Right lobe of liver (tissue), 6 donors: Measurements from ENCODE around the gene FAAH2. TPM values are rescaled to one million over a fixed set of nuclear protein-coding genes. Genes with fewer than 3 reads are reported as not detected.
A peak's percentile ranks its signal among the peaks of the same experiment; 100 is the strongest.

Experiments
- ATAC-seq, 4 donors: fragments of 200-7000 bp; cut with Tn5 transposase; one replicate each; pipeline ENCODE4 v1.9.1; 2020; ENCODE audit warnings: mild to moderate bottlenecking in 4 of 4, moderate library complexity in 4 of 4
- DNase-seq, 3 donors: peaks; one replicate each; pipeline ENCODE4 v3.0.0-alpha.2; 2020
- H3K27ac ChIP-seq, 3 donors: fragments of 200-600 bp; one replicate each; pipeline ENCODE4 v1.8.0; 2022
- H3K27me3 ChIP-seq, 2 donors: fragments of 200-600 bp; one replicate each; pipeline ENCODE4 v1.8.0; 2022
- H3K36me3 ChIP-seq, 4 donors: fragments of 200-600 bp; sonication (generic) in 1 of 4; one replicate each; pipeline versions ENCODE4 v1.5.1 to v1.8.0; 2017 to 2022; ENCODE audit warnings: control low read depth in 1 of 4
- H3K4me1 ChIP-seq, 4 donors: fragments of 200-600 bp; sonication (generic) in 1 of 4; one replicate each; pipeline versions ENCODE4 v1.5.1 to v1.8.0; 2017 to 2022; ENCODE audit warnings: control low read depth in 1 of 4
- H3K4me3 ChIP-seq, 3 donors: fragments of 200-600 bp; one replicate each; pipeline ENCODE4 v1.8.0; 2022
- H3K9me3 ChIP-seq, 4 donors: fragments of 200-600 bp; sonication (generic) in 1 of 4; one replicate each; pipeline versions ENCODE4 v1.5.1 to v1.8.0; 2017 to 2022; ENCODE audit warnings: control low read depth in 1 of 4
- POLR2A ChIP-seq: fragments of 450-650 bp; IDR thresholded peaks from one replicate; pipeline ENCODE4 v1.6.1; 2017; ENCODE audit warnings: antibody characterized with exemption, mild to moderate bottlenecking
- WGBS: methylation state at CpG from one replicate; pipeline ENCODE4 v1.1.6; 2018; ENCODE audit warnings: low coverage, low lambda C conversion rate; ENCODE audit not compliant: insufficient coverage; ENCODE audit errors: missing lambda C conversion rate; 5-methylcytosine and 5-hydroxymethylcytosine counted together
- intact Hi-C, 2 donors: fragments of 100-400 bp; cut with DNase I; formaldehyde crosslinking; loops; one replicate each; pipeline versions ENCODE4 v1.11.2 to v1.14.1; 2022
- total RNA-seq, 6 experiments: library from RNA; depleted of rRNA in 2 of 6; stranded (reverse); fragments of >200 nt in 2 of 6; fragmentation: NEBNext Ultra II Directional in 3 of 6; extraction: Animal tissue kit (Norgen Biotek cat#: 25700) in 3 of 6; gene quantifications; one replicate each; pipeline versions ENCODE4 v1.1.0 to v1.2.4, GENCODE V29; 2016 to 2023
- TF ChIP-seq, protein P1 (sequence below), 4 donors: fragments of 200-600 bp in 3 of 4; fragments of 450-650 bp in 1 of 4; IDR thresholded peaks; one replicate each; pipeline versions ENCODE4 v1.5.1 to v1.8.0; 2016 to 2022; ENCODE audit warnings: antibody characterized with exemption in 4 of 4, mild to moderate bottlenecking in 2 of 4
- donor health status: DM: no; HTN: yes; CAD: no.
- donor health status: DM: no; HTN: no; CAD: no.
- donor health status: DM: no; HTN: no; CAD: no.
- donor health status: DM: no; HTN: yes; CAD: no.
- donor health status: DM: no; HTN: yes; CAD: no.

Gene FAAH2
- total RNA-seq, 6 experiments from 2014 or later: 6.9 to 19.7 (median 10.0) TPM

DNA sequence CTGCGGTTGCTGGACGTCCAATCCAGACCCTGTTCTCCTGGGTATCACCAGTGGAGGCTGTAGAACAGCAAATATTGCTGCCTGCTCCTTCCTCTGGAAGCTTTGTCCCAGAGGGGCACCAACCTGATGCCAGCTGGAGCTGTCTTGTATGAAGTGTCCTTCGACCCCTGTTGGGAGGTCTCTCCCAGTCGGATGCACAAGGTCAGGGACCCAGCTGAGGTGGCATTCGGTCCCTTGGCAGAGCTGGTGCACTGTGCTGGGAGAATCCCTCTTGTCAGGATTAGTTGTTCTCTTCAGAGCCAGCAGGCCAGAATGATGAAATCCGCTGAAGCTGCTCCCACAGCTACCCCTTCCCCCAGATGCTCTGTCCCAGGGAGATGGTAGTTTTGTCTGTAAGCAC lies 195.0 kb downstream of the FAAH2 start:
- no peak for TF ChIP-seq POLR2A
- TF ChIP-seq, protein P1, sequence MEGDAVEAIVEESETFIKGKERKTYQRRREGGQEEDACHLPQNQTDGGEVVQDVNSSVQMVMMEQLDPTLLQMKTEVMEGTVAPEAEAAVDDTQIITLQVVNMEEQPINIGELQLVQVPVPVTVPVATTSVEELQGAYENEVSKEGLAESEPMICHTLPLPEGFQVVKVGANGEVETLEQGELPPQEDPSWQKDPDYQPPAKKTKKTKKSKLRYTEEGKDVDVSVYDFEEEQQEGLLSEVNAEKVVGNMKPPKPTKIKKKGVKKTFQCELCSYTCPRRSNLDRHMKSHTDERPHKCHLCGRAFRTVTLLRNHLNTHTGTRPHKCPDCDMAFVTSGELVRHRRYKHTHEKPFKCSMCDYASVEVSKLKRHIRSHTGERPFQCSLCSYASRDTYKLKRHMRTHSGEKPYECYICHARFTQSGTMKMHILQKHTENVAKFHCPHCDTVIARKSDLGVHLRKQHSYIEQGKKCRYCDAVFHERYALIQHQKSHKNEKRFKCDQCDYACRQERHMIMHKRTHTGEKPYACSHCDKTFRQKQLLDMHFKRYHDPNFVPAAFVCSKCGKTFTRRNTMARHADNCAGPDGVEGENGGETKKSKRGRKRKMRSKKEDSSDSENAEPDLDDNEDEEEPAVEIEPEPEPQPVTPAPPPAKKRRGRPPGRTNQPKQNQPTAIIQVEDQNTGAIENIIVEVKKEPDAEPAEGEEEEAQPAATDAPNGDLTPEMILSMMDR (IDR thresholded peaks at IDR 0.05): no peak
- DNase-seq: no peak

DNA sequence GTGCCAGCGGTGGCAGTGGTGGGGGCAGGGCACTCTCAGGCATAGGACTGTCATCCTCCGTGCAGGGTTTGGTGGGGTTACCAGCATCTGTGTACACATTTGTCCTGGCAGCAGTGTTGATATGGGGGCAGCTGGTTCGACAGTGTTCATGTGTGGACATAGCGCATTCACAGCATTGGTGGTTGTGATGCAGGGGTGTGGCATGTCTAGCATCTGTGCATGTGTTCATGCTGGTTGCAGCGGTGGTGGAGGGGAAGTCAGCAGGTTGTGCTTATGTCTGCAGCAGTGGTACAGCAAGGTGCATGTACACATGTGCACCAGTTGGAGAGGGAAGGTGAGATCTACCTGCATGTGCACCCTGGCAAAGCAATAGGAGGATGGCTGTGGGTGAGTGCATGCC lies 230.0 kb downstream of the FAAH2 start:
- peaks cover 0 to under 1% (median 0%) of the 10 kb centered on the region in 4 donors for H3K9me3 ChIP-seq
- no peaks in the 10 kb centered on the region for H3K4me1 ChIP-seq
- no peak overlapping the region for H3K4me3 ChIP-seq
- no peaks in the 10 kb centered on the region for H3K27me3 ChIP-seq
- no peaks in the 10 kb centered on the region for H3K36me3 ChIP-seq
- TF ChIP-seq POLR2A: no peak
- TF ChIP-seq, protein P1 (IDR thresholded peaks at IDR 0.05): no peak
- WGBS: 60% methylated on average over 3 of the region's 5 CpGs
- DNase-seq (no peak), ATAC-seq (peak in 1 of 4 donors; percentile 11)
- no peak overlapping the region for H3K27ac ChIP-seq
- intact Hi-C loops: no loop called here

More for the DNA sequence above, 195.0 kb downstream of the FAAH2 start:
- no peaks in the 10 kb centered on the region for H3K4me1 ChIP-seq
- H3K36me3 ChIP-seq: no peaks in the 10 kb centered on the region
- no peak overlapping the region for H3K4me3 ChIP-seq
- no peak overlapping the region for H3K27ac ChIP-seq
- WGBS: 51% methylated on average over 3 of the region's 6 CpGs
- intact Hi-C loops: no loop called here
- no peaks in the 10 kb centered on the region for H3K9me3 ChIP-seq
- ATAC-seq: no peak
- H3K27me3 ChIP-seq: no peaks in the 10 kb centered on the region

DNA sequence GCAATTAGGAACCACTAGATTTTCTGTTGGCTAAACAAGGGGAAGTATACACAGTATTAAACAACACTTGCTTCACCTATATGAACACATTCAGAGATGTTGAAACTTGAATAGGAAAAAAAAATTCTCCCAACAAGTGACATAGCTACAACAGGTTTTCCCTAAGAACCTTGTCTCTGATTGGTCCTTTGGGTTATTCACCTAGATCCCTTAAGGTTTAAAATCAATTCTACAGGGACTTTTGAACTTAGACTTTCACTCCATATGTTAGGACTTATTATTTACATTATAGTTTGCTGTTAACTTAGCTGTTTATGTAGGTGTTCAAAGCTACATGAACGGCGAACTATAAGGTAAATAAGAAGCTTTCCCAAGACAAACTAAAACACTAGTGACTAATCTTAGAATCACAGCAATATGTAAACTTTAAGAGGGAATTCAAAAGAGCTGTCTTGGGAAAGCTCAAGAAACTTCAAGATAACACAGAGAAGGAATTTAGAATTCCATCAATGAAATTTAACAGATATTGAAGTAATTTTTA lies 233.1 kb downstream of the FAAH2 start:
- Histone ChIP-seq H3K27ac (no peak overlapping the region), H3K4me3 (no peak overlapping the region), H3K36me3 (no peaks in the 10 kb centered on the region), H3K9me3 (peaks cover 0 to 2% (median 0%) of the 10 kb centered on the region in 4 donors), H3K4me1 (no peaks in the 10 kb centered on the region), H3K27me3 (no peaks in the 10 kb centered on the region)
- no peak for TF ChIP-seq POLR2A
- TF ChIP-seq, protein P1 (IDR thresholded peaks at IDR 0.05): no peak
- 26% methylated on average over 2 of the region's 2 CpGs for WGBS
- no peak for DNase-seq
- ATAC-seq: no peak
- intact Hi-C loops: no loop called here

DNA sequence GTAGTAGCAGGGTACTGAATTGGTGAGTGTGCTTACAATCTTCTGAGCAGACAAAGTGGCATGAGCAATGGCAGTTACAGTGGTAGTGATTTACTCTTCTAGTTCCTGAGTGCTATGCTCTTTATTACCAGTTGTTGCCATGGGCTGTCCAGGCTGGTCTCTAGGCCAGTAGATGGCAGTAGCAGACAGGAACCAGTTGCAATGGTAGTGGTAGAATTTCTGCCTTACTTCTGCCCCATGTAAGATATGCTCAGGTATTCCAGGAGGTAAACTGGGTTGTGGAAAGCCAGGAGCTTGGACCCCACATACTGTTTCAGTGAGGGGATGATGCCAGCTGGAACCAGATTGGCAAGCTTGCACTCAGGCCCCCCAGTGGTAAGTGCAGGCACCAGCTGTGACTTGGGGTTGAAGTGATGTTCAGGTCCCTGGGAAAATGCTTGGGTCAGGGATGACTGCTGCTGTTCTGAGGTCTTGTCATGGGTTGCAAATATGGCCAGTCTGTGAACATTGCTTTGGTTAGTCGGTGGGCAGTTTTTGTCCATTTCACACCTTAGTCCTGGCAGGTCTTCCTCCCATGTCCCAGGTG lies 242.3 kb downstream of the FAAH2 start:
- Histone ChIP-seq H3K9me3 (no peaks in the 10 kb centered on the region), H3K27ac (no peak overlapping the region), H3K4me3 (no peak overlapping the region), H3K36me3 (no peaks in the 10 kb centered on the region), H3K4me1 (no peaks in the 10 kb centered on the region), H3K27me3 (no peaks in the 10 kb centered on the region)
- ATAC-seq (peak; percentile 57 to 78 (median 68)), DNase-seq (no peak)
- WGBS: no CpG with 5 or more reads among the region's 1 CpG
- no peak for TF ChIP-seq POLR2A
- TF ChIP-seq, protein P1 (IDR thresholded peaks at IDR 0.05): peak; percentile 37 to 64 (median 53)
- intact Hi-C loops: no loop called here

Other genes with a start within 250 kb of the FAAH2 start
- gene SPIN2B, start 165.2 kb upstream of the FAAH2 start, total RNA-seq: 1 to 10 TPM; 1.7 to 5.9 (median 4.3) TPM
- under 1 TPM in 4 of 6 experiments, not detected in 2; 0.21 to 0.46 (median 0.34) TPM for gene SPIN2A, start 149.3 kb upstream of the FAAH2 start, total RNA-seq